MG63 (cell line): ENCODE results near the gene KARS1. TPM values are rescaled to one million over a fixed set of nuclear protein-coding genes. Genes with fewer than 3 reads are reported as not detected.

Source experiments
- DNase-seq: peaks from one replicate; pipeline ENCODE4 v3.0.0-alpha.2; 2020
- H3K27me3 ChIP-seq: fragments of 250-450 bp; sonication (Bioruptor Pico); 2 replicates; pipeline ENCODE4 v1.5.1; 2020; ENCODE audit warnings: mild to moderate bottlenecking, moderate library complexity
- H3K36me3 ChIP-seq: fragments of 250-450 bp; sonication (Bioruptor Pico); 2 replicates; pipeline ENCODE4 v1.5.1; 2020; ENCODE audit warnings: mild to moderate bottlenecking, moderate library complexity
- H3K4me3 ChIP-seq: fragments of 250-450 bp; sonication (Bioruptor Pico); 2 replicates; pipeline ENCODE4 v1.5.1; 2020; ENCODE audit warnings: mild to moderate bottlenecking, moderate library complexity
- H3K9me3 ChIP-seq: fragments of 250-450 bp; sonication (Bioruptor Pico); 2 replicates; pipeline ENCODE4 v1.5.1; 2020; ENCODE audit warnings: mild to moderate bottlenecking, moderate library complexity
- total RNA-seq: library from RNA; depleted of rRNA; stranded (reverse); fragments of >200 nt; shearing (Covaris generic); gene quantifications from 2 replicates; pipeline ENCODE4 v1.2.3, GENCODE V29; 2014; ENCODE audit warnings: low replicate concordance

Gene KARS1
- total RNA-seq, 1 experiment from 2014 or later = 178 TPM

DNA sequence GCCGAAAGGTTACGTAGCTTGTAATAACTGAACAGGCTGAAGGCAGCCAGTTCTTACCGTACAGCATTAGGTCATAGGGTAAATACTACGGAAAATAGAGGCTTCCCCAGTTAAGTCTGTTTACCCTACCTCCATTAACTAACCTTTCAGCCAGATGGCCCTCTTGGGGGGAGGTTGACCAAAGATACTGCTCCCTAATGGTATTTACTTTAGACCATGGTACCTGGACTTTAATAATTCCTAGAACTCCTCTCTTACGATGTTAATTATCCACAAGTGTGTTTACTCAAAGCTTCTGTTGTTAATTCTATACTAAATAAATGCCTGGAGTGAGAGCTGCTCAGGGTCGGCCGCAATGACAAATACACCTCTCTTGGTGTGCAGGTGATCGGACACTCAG is 14.6 kb downstream of the KARS1 start:
- H3K36me3 ChIP-seq = peaks cover 47% of the 10 kb centered on the region
- no peak for DNase-seq
- H3K27me3 ChIP-seq = no peaks in the 10 kb centered on the region

DNA sequence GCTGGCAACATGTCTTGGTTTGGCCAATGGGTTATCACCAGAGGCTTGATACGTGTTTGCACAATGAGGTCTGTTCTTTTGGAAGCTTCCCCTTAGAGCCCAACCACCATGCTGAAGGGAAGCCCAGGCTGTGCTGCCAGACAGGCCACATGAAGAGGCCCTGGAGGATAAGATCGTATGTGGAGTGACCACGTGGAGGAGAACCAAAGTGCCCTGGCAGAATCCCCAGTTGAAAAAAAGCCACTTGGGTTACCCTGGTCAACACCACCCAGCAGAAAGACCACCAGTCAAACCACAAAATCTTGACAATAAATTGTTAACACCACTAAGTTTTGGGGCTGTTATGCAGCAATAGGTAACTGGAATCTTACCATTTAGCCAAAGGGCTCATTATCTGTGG is 17.4 kb downstream of the KARS1 start:
- no peak overlapping the region for H3K4me3 ChIP-seq
- no peak for DNase-seq
- H3K9me3 ChIP-seq = no peaks in the 10 kb centered on the region
- peaks cover 32% of the 10 kb centered on the region for H3K36me3 ChIP-seq
- H3K27me3 ChIP-seq = no peaks in the 10 kb centered on the region

More for the DNA sequence above, 14.6 kb downstream of the KARS1 start:
- Histone ChIP-seq H3K4me3 (no peak overlapping the region), H3K9me3 (no peaks in the 10 kb centered on the region)

DNA sequence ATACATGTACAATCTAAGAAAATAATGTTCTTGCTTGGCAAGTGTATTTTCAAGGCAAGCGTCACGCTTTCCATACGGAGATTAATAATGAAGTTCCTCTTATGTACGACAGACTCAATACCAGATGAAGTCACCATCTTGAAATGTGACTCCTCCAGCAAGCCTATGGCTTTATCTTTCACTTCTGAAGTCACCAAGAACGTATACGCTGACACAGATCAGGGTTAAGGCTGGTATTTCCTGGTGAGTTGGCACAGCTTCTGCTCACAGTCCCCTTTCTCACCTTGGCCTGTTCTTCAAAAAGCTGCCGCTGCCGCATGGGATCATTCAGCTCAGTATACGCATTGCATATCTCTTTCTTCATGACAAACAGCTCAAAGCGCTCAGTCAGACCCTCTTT is 18.3 kb downstream of the KARS1 start:
- Histone ChIP-seq H3K27me3 (no peaks in the 10 kb centered on the region), H3K36me3 (peaks cover 27% of the 10 kb centered on the region)

DNA sequence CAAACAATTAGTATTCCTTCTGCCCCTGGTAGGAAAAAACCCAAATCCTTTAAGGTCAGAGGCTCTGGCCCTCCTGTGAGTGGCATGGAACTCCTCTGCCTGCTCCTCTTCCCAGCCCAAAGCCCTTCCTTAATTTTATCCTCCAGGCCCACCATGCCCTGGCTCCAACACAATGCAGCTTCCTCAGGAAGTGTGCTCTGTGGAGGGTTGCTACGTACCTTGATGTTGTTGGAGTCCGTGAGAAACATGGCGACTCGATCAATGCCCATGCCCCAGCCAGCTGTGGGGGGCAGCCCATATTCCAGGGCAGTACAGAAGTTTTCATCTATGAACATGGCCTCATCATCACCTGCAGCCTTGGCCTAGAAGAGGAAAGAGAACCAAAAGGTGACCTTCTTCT is 19.1 kb downstream of the KARS1 start:
- Histone ChIP-seq H3K36me3 (peaks cover 22% of the 10 kb centered on the region), H3K4me3 (no peak overlapping the region), H3K9me3 (no peaks in the 10 kb centered on the region), H3K27me3 (no peaks in the 10 kb centered on the region)
- no peak for DNase-seq

More for the DNA sequence above, 18.3 kb downstream of the KARS1 start:
- no peak for DNase-seq
- Histone ChIP-seq H3K9me3 (no peaks in the 10 kb centered on the region), H3K4me3 (no peak overlapping the region)

DNA sequence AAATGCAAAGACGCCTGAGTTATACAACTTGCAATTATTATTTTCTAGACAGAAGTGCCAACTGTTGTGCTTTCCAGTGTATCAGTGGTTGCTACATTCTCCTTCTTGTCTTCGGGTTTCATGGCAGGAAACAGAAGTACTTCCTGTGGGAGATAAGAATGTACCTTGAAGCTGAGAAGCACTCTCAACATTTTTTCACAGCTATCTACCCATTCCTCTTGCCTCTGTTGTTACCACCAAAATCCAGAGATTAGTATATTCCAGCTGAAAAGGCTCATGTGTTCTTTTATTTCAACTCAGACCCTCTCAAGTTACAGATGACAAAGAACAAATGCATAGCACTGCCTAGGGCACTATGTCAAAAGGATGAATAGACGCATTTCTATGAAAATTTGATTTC is 19.6 kb downstream of the KARS1 start:
- DNase-seq = no peak
- Histone ChIP-seq H3K9me3 (no peaks in the 10 kb centered on the region), H3K36me3 (peaks cover 22% of the 10 kb centered on the region), H3K27me3 (no peaks in the 10 kb centered on the region), H3K4me3 (no peak overlapping the region)

DNA sequence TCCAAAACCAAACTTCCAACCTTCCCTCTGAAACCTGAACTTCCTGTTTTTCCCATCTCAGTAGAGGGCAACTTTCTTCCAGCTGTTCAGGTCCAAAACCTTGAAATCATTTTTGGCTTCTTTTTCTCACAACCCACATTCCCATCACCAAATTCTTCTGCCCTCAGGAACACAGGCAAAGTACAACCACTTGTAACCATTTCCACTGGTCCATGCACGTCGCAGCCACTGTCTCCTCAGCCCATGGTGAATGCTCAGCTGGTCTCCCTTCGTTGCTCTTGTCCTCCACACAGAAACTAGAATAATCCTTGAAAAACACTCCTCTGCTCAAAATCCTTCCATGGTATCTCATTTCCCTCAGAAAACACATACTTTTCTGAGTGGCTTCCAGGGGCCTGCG is 20.7 kb downstream of the KARS1 start:
- Histone ChIP-seq H3K4me3 (no peak overlapping the region), H3K9me3 (no peaks in the 10 kb centered on the region), H3K27me3 (no peaks in the 10 kb centered on the region), H3K36me3 (peaks cover 16% of the 10 kb centered on the region)
- DNase-seq = no peak

DNA sequence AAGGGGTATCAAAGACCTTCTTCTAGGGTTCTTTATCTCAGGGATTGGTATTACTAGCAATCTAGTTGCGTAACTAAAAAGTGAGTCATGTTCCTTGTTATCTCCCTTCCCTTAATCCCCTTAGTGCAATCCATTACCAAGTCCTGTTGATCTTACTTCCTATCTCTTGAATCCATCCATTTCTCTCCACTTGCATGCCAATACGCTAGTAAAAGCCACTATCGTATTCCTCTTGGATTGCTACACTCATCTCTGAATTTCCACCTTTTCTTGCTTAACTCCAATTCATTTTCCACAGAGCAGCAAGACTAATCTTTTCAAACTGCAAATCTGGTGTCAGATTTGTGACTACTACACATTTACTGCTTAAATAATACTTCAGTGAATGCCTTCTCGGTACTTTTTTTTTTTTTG is 22.5 kb downstream of the KARS1 start:
- Histone ChIP-seq H3K36me3 (peaks cover 8% of the 10 kb centered on the region), H3K4me3 (no peak overlapping the region), H3K9me3 (no peaks in the 10 kb centered on the region), H3K27me3 (no peaks in the 10 kb centered on the region)
- no peak for DNase-seq

DNA sequence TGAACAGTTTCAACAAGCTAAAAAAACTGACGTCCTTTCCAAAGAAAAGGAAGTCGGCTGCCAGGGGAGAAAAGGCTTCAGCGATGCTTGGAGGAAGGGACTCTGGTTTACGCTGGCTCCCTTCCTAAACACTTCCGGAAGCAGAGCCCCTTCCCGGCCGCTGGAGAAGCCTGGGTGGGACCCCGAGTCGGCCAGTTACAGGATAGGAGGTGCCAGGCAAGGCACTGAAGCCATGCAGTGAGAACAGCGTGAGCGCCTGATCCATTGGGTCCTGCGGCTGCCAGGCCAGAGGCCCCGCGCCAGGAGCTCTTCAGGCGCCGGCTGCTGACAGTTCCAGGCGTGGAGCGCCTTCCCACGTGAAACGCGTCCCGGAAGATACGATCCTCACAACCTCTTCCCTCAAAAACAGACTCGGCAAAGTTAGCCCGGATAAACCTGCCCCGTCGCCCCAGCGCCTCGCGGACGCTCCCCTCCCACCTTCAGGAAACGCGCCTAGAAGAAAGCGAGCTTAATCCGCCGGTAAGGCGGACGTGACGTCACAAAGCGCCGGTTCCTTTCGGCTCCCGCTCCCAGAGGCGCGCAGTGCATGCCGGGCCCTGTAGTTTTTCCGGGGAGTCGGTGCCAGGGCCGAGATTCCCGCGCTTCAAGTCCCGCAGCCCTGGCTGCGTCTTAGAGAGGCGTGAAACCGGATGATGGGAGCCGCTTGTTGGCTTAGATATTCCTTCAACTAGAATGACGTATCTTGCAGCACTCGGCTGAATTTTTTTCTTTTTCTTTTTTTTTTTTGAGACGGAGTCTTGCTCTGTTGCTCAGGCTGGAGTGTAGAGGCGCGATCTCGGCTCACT is 24.5 kb downstream of the KARS1 start, which contains the start of gene ADAT1:
Gene ADAT1 (minus strand): TSS at position 521 of the 845 bp plus-strand sequence. CDS start 2,482 bp downstream, outside the sequence.
- Histone ChIP-seq H3K36me3 (peaks cover 3% of the 10 kb centered on the region; the same call in 1 of the 2 replicates), H3K9me3 (no peaks in the 10 kb centered on the region), H3K27me3 (no peaks in the 10 kb centered on the region), H3K4me3 (peak within 1 kb of the TSS; percentile 66)
- DNase-seq = peak; percentile 95

DNA sequence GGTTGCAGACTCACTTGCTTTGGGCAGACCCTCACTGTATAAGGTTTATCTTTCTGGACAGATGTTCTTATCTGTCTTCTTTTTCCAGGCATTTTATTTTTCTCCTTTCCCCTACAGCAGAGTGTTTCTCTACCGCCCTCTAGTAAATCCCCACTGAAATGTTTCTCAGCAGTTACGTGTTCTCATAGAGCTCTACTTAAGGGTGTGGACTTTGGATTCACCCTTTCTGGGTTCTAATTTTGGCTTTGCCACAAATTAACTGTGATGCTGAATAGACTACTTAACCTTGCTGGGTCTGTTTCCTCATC is 26.3 kb downstream of the KARS1 start:
- DNase-seq = no peak
- no peaks in the 10 kb centered on the region for H3K9me3 ChIP-seq
- H3K36me3 ChIP-seq = peaks cover 6% of the 10 kb centered on the region
- no peak overlapping the region for H3K4me3 ChIP-seq
- H3K27me3 ChIP-seq = no peaks in the 10 kb centered on the region

DNA sequence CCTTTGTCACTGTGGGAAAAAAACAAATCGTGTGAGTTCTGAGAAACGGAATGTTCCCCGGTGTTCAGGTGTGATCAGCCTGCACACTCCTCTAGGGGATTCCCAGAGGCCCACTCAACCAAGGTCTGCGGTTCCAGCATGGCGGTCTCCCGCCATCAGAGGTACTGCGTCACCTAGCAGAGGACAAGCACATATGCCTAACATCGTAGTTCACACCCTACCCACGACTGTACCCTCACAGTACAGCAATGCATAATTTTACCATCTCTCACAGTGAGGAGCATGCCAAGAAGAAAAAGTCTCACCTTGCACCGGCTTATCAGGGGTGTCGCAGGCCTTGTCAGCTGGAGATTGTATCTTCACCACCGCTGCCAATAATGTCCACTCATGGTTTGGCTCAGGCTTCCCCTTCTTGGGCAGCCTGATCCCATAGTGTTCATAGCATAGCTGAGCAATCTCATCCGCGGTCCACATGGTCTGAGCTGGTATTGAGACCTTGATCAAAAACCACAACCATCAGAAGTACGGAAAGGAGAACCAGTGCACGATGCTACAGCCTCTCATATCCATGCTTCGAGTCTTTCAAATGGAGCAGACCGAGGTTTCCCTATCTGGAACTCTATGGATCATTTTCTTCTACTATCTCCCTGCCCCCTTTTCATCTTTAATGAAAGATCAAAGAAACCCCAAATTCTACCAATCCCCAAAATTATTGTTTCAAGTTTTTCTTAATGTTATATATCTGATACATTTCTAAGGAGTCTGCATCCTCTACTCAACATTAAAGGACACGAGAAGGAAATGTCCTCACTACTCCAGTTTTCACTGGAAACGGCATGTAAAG is 26.9 kb downstream of the KARS1 start:
- no peak overlapping the region for H3K4me3 ChIP-seq
- no peak for DNase-seq
- H3K36me3 ChIP-seq = peaks cover 6% of the 10 kb centered on the region
- no peaks in the 10 kb centered on the region for H3K27me3 ChIP-seq
- H3K9me3 ChIP-seq = no peaks in the 10 kb centered on the region

DNA sequence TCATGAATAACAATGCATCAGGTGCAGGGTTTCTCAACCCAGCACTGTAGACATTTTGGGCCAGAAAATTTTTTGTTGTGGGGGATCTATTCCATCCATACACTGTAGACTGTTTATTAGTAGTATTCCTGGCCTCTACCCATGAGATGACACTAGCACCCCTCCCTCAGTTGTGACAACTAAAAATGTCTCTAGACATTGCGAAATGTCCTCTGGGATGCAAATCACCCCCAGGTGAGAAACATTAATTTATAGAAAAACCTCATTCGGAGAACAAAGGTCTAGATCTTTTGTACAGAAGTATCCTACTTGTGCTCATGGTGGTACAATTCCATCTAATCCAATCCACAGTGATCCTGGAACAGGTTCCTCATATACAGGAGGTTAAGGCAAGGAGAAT is 28.7 kb downstream of the KARS1 start:
- H3K9me3 ChIP-seq = no peaks in the 10 kb centered on the region
- no peak for DNase-seq
- peaks cover 7% of the 10 kb centered on the region for H3K36me3 ChIP-seq
- no peak overlapping the region for H3K4me3 ChIP-seq
- H3K27me3 ChIP-seq = no peaks in the 10 kb centered on the region

DNA sequence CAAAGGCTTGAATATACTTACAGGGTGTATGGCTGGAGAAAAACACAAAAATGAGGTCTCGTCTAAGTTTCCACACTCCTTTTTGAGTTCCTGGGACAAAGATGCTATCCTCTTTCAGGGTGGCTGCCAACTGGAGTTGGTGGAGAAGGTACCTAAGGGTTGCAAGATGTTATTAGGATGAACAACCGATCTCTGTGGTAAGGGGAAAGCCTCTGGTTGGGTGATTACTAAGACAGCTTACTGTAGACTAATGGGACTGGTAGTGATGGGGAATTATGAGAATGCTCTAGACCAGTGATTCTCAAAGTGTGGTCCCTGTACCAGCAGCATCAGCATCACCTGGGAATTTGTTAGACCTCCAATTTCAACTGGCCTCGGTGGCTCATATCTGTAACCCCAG is 30.3 kb downstream of the KARS1 start:
- DNase-seq = no peak
- Histone ChIP-seq H3K27me3 (no peaks in the 10 kb centered on the region), H3K9me3 (no peaks in the 10 kb centered on the region), H3K4me3 (no peak overlapping the region), H3K36me3 (peaks cover 11% of the 10 kb centered on the region)

DNA sequence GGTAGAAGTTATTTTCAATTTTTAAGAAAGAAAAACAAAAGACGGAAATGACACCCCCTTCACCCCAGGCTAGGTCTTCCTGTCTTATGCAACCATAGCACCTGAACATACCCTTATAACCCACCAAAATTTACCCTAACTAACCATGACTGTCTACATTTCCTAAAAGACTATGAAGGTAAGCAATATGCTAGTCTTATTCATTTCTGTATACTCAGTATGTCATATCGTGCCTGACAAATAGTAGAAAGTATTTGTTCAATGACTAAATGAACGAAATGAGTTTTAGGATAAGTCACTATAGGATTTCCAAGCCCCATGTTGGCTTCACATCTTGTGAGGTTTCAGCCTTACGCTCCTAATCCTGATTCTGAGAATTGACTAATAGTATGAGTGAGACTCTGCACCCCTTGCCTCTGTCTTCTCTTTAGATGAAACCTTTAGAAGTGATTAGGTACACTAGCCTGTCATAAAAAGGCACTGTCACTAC is 30.9 kb downstream of the KARS1 start:
- Histone ChIP-seq H3K36me3 (peaks cover 11% of the 10 kb centered on the region), H3K27me3 (no peaks in the 10 kb centered on the region), H3K4me3 (no peak overlapping the region), H3K9me3 (no peaks in the 10 kb centered on the region)
- no peak for DNase-seq

DNA sequence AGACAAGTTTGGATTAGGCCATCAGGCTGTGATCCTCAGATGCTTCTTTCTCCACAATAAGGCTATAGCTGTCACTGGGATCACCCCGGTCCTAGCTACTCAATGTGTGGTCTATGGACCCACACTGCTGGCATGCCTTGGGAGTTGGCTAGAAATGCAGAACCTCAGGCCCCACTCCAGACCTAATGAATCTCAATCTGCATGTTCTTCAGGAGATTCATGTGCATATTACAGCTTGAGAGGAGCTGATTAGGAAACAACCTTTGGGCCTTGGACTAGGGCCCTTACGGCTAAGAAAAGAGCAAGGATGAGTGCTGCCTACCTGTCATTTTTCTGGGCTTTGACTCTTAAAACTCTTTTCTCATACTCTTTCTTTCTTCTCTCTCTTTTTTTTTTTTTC is 31.8 kb downstream of the KARS1 start:
- no peak for DNase-seq
- H3K9me3 ChIP-seq = no peaks in the 10 kb centered on the region
- no peaks in the 10 kb centered on the region for H3K27me3 ChIP-seq
- H3K4me3 ChIP-seq = no peak overlapping the region
- H3K36me3 ChIP-seq = peaks cover 11% of the 10 kb centered on the region

DNA sequence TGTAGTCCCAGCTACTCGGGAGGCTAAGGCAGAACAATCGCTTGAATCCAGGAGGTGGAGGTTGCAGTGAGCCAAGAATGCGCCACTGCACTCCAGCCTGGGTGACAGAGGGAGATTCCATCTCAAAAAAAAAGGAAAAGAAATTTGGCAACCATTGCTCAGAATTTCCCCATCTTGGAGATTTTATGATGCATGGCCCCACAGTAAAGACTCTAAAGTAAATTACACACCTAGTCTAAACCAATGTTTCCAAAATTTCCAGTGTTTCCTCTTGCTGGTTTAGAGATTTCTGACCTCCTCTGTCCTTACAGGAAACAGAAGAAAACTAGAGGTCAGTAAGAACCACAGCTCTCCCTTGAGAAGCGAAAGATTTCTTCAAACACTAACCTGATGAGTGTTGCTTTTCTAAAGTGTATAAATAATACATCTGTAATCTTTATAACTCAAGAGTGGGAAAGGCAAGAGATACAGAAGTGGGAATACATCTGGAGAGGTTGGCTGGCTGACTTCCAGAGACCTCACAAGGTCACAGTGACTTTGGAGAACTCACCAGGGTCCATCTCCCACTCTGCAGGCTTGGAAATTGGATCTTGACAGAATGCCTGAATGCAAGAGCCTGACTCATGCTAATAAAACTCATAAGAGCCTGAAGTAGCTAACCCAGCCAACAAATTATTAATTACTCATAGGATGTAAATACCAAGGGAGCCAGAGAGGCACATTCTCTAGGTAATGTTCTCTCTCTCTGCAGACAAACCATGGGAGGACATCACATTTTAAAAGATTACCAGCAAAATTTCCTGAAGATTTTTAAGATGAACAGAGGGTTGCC is 33.2 kb downstream of the KARS1 start:
- DNase-seq = peak; percentile 30
- H3K4me3 ChIP-seq = no peak overlapping the region
- no peaks in the 10 kb centered on the region for H3K9me3 ChIP-seq
- H3K36me3 ChIP-seq = peaks cover 11% of the 10 kb centered on the region
- H3K27me3 ChIP-seq = no peaks in the 10 kb centered on the region

DNA sequence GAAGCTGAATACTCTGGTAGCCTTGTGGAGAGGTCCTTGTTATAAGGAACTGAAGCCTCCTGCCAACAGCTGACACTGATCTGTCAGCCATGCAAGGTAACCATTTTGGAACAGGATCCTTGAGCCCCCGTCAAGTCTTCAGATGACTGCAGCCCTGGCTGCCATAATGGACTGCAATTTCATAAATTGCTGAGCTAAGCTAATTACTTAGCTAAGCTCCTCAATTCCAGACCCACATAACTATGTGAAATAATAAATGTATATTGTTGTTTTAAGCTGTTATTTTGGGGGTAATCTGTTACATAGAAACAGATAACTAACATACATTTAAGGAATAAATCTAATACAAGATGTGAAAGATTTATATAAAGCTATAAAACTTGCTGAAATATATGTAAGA is 41.0 kb downstream of the KARS1 start:
- no peak overlapping the region for H3K4me3 ChIP-seq
- no peak for DNase-seq
- no peaks in the 10 kb centered on the region for H3K27me3 ChIP-seq
- H3K9me3 ChIP-seq = no peaks in the 10 kb centered on the region
- H3K36me3 ChIP-seq = peaks cover 27% of the 10 kb centered on the region

DNA sequence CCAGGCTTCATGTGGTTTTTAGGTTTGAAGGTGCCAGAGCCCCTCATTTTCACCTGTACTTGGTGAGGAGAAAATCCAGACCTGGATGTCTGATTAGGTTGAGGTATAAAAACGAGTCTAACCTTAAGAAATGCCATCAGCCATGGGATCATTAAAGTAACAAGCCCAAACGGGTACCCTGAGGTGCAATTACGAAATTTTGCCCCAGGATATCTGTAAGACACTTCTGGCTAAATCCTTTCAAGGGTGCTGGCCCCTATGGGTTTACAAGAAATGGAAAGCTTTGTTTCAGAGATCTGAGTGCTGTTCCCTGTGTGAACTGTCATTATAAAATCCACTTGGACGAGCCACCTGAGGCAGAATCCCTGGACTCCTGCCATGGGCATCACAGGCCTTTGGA is 44.2 kb downstream of the KARS1 start:
- Histone ChIP-seq H3K27me3 (no peaks in the 10 kb centered on the region), H3K9me3 (no peaks in the 10 kb centered on the region), H3K36me3 (peaks cover 25% of the 10 kb centered on the region), H3K4me3 (no peak overlapping the region)
- no peak for DNase-seq
